HT1080 (cell line): ENCODE results near the gene NF2. TPM values are rescaled to one million over a fixed set of nuclear protein-coding genes. Genes with fewer than 3 reads are reported as not detected.
"Not testable (repeated sequence)": the region's sequence is repeated elsewhere in the genome, so short reads cannot be mapped to it uniquely, and the experiment has no call there.

Experiments
- DNase-seq: peaks from one replicate; pipeline ENCODE4 v3.0.0-alpha.2; 2015; ENCODE audit warnings: low read depth
- total RNA-seq: library from RNA; depleted of rRNA; stranded (reverse); fragments of >200 nt; shearing (Covaris generic); gene quantifications from 2 replicates; pipeline ENCODE4 v1.2.3, GENCODE V29; 2014

NF2 gene
- total RNA-seq, 1 experiment from 2014 or later: 209 TPM

- DNase-seq: not testable (repeated sequence)
Observed at GRCh38 chr22:29594447-29594846, 9.0 kb upstream of the NF2 start.

- DNase-seq: no peak
Observed at GRCh38 chr22:29596408-29596807, 7.0 kb upstream of the NF2 start.

GRCh38 chr22:29597871-29598683 lies 5.4 kb upstream of the NF2 start:
- not testable (repeated sequence) for DNase-seq

GRCh38 chr22:29598684-29599020 lies 4.8 kb upstream of the NF2 start:
- DNase-seq: no peak

- no peak for DNase-seq
Observed at GRCh38 chr22:29604076-29604360, 585 bp downstream of the NF2 start.

GRCh38 chr22:29605527-29605850 lies 2.1 kb downstream of the NF2 start:
- DNase-seq: no peak

GRCh38 chr22:29606320-29606719 lies 2.9 kb downstream of the NF2 start:
- DNase-seq: no peak

- DNase-seq: no peak
Observed at GRCh38 chr22:29607426-29607825, 4.0 kb downstream of the NF2 start.

- DNase-seq: no peak
Observed at GRCh38 chr22:29609139-29609538, 5.7 kb downstream of the NF2 start.

- DNase-seq: no peak
Observed at GRCh38 chr22:29610780-29611179, 7.3 kb downstream of the NF2 start.

GRCh38 chr22:29615705-29616327 lies 12.4 kb downstream of the NF2 start:
- no peak for DNase-seq

- peak; percentile 61 for DNase-seq
Observed at GRCh38 chr22:29617922-29618629, 14.6 kb downstream of the NF2 start.

- peak; percentile 97 for DNase-seq
Observed at GRCh38 chr22:29621761-29622526, 18.5 kb downstream of the NF2 start.

GRCh38 chr22:29623059-29623458 lies 19.6 kb downstream of the NF2 start:
- no peak for DNase-seq

- no peak for DNase-seq
Observed at GRCh38 chr22:29623553-29624169, 20.2 kb downstream of the NF2 start.

- peak; percentile 83 for DNase-seq
Observed at GRCh38 chr22:29625090-29625825, 21.8 kb downstream of the NF2 start.

- DNase-seq: peak; percentile 73
Observed at GRCh38 chr22:29626497-29627195, 23.2 kb downstream of the NF2 start.

GRCh38 chr22:29627196-29627535 lies 23.7 kb downstream of the NF2 start:
- DNase-seq: no peak

GRCh38 chr22:29628996-29629902 lies 25.8 kb downstream of the NF2 start:
- no peak for DNase-seq
